Thyroid gland (tissue), 4 donors: ENCODE results near the gene KRTAP10-7. TPM values are rescaled to one million over a fixed set of nuclear protein-coding genes. Genes with fewer than 3 reads are reported as not detected.
"Not testable (repeated sequence)": the region's sequence is repeated elsewhere in the genome, so short reads cannot be mapped to it uniquely, and the experiment has no call there.

Source experiments
- DNase-seq, 2 donors: peaks; one replicate each; pipeline ENCODE4 v3.0.0-alpha.2; 2019
- H3K27ac ChIP-seq, 3 donors: fragments of 200-600 bp; sonication (generic); 1 replicate in 2 of 3; 2 replicates in 1 of 3; pipeline ENCODE4 v1.5.1; 2016 to 2019; ENCODE audit warnings: mild to moderate bottlenecking in 1 of 3, moderate library complexity in 1 of 3
- H3K27me3 ChIP-seq: fragments of 200-600 bp; sonication (generic); one replicate; pipeline ENCODE4 v1.5.1; 2019
- H3K36me3 ChIP-seq, 2 donors: fragments of 200-600 bp; sonication (generic); one replicate each; pipeline ENCODE4 v1.5.1; 2016 to 2019
- H3K4me1 ChIP-seq, 2 donors: fragments of 200-600 bp; sonication (generic); one replicate each; pipeline ENCODE4 v1.5.1; 2017 to 2019
- H3K4me3 ChIP-seq, 3 donors: fragments of 200-600 bp; sonication (generic); replicated peaks in 1 of 3; 1 replicate in 2 of 3; 2 replicates in 1 of 3; pipeline ENCODE4 v1.5.1; 2016; ENCODE audit warnings: mild to moderate bottlenecking in 1 of 3
- H3K9me3 ChIP-seq: fragments of 200-600 bp; sonication (generic); one replicate; pipeline ENCODE4 v1.5.1; 2017
- CTCF ChIP-seq, 6 experiments: fragments of 200-600 bp in 3 of 6; fragments of 450-650 bp in 3 of 6; sonication (generic) in 3 of 6; IDR thresholded peaks; one replicate each; pipeline ENCODE4 v1.5.1; 2016 to 2019; ENCODE audit warnings: antibody characterized with exemption in 6 of 6, mild to moderate bottlenecking in 2 of 6, inconsistent platforms in 1 of 6, moderate library complexity in 1 of 6
- POLR2A ChIP-seq, 2 donors: fragments of 450-650 bp; IDR thresholded peaks; one replicate each; pipeline ENCODE4 v1.6.1; 2017; ENCODE audit warnings: antibody characterized with exemption in 2 of 2, mild to moderate bottlenecking in 2 of 2, moderate library complexity in 1 of 2
- WGBS, 2 donors: methylation state at CpG; one replicate each; pipeline ENCODE4 v1.1.5; 2017; 5-methylcytosine and 5-hydroxymethylcytosine counted together
- intact Hi-C: fragments of 100-400 bp; cut with DNase I; formaldehyde crosslinking; loops from one replicate; pipeline ENCODE4 v1.15.1; 2023
- total RNA-seq, 4 donors: library from RNA; depleted of rRNA; stranded (reverse); fragments of >200 nt; gene quantifications; one replicate each; pipeline ENCODE4 v1.2.3, GENCODE V29; 2016

The KRTAP10-7 gene
- total RNA-seq, 4 donors from 2014 or later: not detected

GRCh38 chr21:44599264-44600029, 950 bp upstream of the KRTAP10-7 start:
- H3K9me3 ChIP-seq: no peaks in the 10 kb centered on the region
- WGBS, 2 donors: 89 to 91% methylated on average over 8 of the region's 8 CpGs
- TF ChIP-seq CTCF (IDR thresholded peaks at IDR 0.05) (no peak), POLR2A (IDR thresholded peaks at IDR 0.05) (no peak)

GRCh38 chr21:44601091-44601490, 694 bp downstream of the KRTAP10-7 start:
- WGBS, 2 donors: 83 to 92% methylated on average over 5 to 9 of the region's 10 CpGs
- DNase-seq, H3K4me3 ChIP-seq, H3K27me3 ChIP-seq, H3K4me1 ChIP-seq, H3K36me3 ChIP-seq, H3K27ac ChIP-seq, H3K9me3 ChIP-seq, intact Hi-C loops: not testable (repeated sequence)

More at GRCh38 chr21:44599264-44600029, 950 bp upstream of the KRTAP10-7 start:
- DNase-seq: no peak
- no peaks in the 10 kb centered on the region for H3K27me3 ChIP-seq
- no peaks in the 10 kb centered on the region for H3K36me3 ChIP-seq
- H3K4me3 ChIP-seq: no peak overlapping the region
- intact Hi-C loops: no loop called here
- no peak overlapping the region for H3K27ac ChIP-seq
- no peaks in the 10 kb centered on the region for H3K4me1 ChIP-seq

GRCh38 chr21:44601596-44602462, 1.4 kb downstream of the KRTAP10-7 start:
- WGBS, 2 donors: 82 to 88% methylated on average over 17 to 23 of the region's 23 CpGs
- Histone ChIP-seq H3K27me3 (no peaks in the 10 kb centered on the region), H3K27ac (no peak overlapping the region), H3K9me3 (no peaks in the 10 kb centered on the region), H3K36me3 (no peaks in the 10 kb centered on the region), H3K4me3 (no peak overlapping the region), H3K4me1 (no peaks in the 10 kb centered on the region)
- intact Hi-C loops: no loop called here
- no peak for DNase-seq
- TF ChIP-seq POLR2A (IDR thresholded peaks at IDR 0.05): no peak
- TF ChIP-seq CTCF (IDR thresholded peaks at IDR 0.05): no peak

GRCh38 chr21:44602463-44602850, 2.1 kb downstream of the KRTAP10-7 start:
- no peaks in the 10 kb centered on the region for H3K9me3 ChIP-seq
- no peak overlapping the region for H3K27ac ChIP-seq
- 65 to 92% methylated on average over 4 to 15 of the region's 21 CpGs for WGBS, 2 donors
- no peak overlapping the region for H3K4me3 ChIP-seq
- no peaks in the 10 kb centered on the region for H3K4me1 ChIP-seq
- H3K36me3 ChIP-seq: no peaks in the 10 kb centered on the region
- intact Hi-C loops: no loop called here
- no peak for TF ChIP-seq CTCF (IDR thresholded peaks at IDR 0.05)
- no peak for TF ChIP-seq POLR2A (IDR thresholded peaks at IDR 0.05)
- no peaks in the 10 kb centered on the region for H3K27me3 ChIP-seq
- DNase-seq: no peak

GRCh38 chr21:44603109-44603875, 2.9 kb downstream of the KRTAP10-7 start:
- no peak for DNase-seq
- Histone ChIP-seq H3K4me3 (no peak overlapping the region), H3K27ac (no peak overlapping the region), H3K27me3 (no peaks in the 10 kb centered on the region), H3K4me1 (no peaks in the 10 kb centered on the region), H3K9me3 (no peaks in the 10 kb centered on the region), H3K36me3 (no peaks in the 10 kb centered on the region)
- intact Hi-C loops: no loop called here
- WGBS, 2 donors: 56 to 61% methylated on average over 15 to 17 of the region's 17 CpGs
- no peak for TF ChIP-seq CTCF (IDR thresholded peaks at IDR 0.05)
- no peak for TF ChIP-seq POLR2A (IDR thresholded peaks at IDR 0.05)
